Measurements from ENCODE around the gene CORO7.

Gene CORO7

DNA sequence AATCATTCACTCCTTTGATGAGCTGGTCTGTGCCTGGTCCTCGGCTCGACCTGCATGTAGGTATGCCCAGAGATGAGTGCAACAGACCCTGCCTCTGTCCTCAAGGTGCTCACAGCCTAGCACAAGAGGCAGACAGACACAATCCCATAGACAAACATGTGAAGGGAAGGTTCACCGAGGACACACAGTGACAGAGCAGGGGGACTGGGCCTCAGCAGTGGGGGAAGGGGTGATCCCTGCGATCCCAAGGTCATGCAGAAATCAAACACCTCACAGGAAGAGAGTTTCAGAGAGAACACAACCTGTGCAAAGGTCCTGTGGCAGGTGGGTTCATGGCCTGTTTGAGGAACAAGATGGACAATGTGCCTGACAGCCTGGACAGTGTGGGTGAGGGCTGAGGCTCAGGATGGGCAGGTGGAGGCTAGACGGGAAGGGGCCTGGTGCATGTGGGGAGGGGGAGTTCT lies 49.0 kb downstream of the CORO7 start:
- Histone ChIP-seq H3K27me3 (ENCODE audit: insufficient read depth, low read length) (no peaks in the 10 kb centered on the region), H3K4me3 (ENCODE audit: low read depth, low read length) (no peak overlapping the region), H3K36me3 (ENCODE audit: insufficient read depth, low read length) (no peaks in the 10 kb centered on the region), H3K79me2 (ENCODE audit: control insufficient read depth, insufficient read depth, low read length, unreplicated experiment) (peaks cover 8% of the 10 kb centered on the region), H2AFZ (ENCODE audit: low read length, unreplicated experiment) (no peak overlapping the region), H3K27ac (ENCODE audit: low read depth, low read length) (no peak overlapping the region), H3K4me1 (ENCODE audit: control insufficient read depth, insufficient read depth, low read length, unreplicated experiment) (peaks cover 34% of the 10 kb centered on the region)

DNA sequence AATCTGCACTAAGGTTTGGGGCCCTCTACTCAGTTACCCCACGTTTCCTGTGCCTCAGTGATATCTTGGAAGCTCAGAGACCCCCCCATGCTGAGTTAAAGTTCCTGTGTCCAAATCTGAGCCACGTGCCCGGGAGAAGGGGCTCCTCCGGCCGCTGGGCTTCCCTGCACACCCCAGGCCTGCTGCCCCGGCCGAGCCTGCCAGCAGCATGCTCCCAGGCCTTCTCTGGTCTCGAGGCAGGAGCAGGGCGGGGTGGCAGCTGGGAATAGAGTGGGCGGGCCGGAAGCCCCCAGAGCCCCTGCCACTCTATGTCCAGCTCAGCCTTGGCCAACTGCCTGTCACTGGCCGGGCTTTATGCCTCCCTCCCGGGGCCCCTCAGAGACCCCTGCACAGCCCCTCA lies 50.4 kb downstream of the CORO7 start:
- no peak overlapping the region for H3K27ac ChIP-seq (ENCODE audit: low read depth, low read length)
- H3K27me3 ChIP-seq (ENCODE audit: insufficient read depth, low read length) = no peaks in the 10 kb centered on the region
- no peaks in the 10 kb centered on the region for H3K79me2 ChIP-seq (ENCODE audit: control insufficient read depth, insufficient read depth, low read length, unreplicated experiment)
- H3K4me3 ChIP-seq (ENCODE audit: low read depth, low read length) = no peak overlapping the region
- no peaks in the 10 kb centered on the region for H3K36me3 ChIP-seq (ENCODE audit: insufficient read depth, low read length)
- H3K4me1 ChIP-seq (ENCODE audit: control insufficient read depth, insufficient read depth, low read length, unreplicated experiment) = peaks cover 29% of the 10 kb centered on the region
- no peak overlapping the region for H2AFZ ChIP-seq (ENCODE audit: low read length, unreplicated experiment)

DNA sequence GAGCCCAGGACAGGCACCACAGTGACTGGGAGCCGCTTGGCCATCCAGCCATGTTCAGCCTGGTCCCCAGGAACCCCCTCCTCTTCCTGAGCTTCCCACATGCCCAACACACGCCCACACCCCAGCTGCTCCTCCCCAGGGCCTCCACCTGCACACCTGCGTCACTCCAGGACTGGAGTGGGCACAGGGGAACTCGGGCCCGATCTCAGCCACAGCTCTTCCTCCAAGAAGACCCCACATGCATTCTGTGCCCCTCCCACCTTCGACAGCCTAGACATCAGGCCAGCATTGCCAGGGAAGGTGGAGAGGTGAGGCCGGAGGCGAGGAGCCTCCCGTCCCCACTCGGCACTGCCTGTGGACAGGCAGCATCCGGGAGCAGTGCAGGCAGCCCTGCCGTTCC lies 50.8 kb downstream of the CORO7 start:
- Histone ChIP-seq H3K4me3 (ENCODE audit: low read depth, low read length) (no peak overlapping the region), H3K36me3 (ENCODE audit: insufficient read depth, low read length) (no peaks in the 10 kb centered on the region), H3K27me3 (ENCODE audit: insufficient read depth, low read length) (no peaks in the 10 kb centered on the region), H3K79me2 (ENCODE audit: control insufficient read depth, insufficient read depth, low read length, unreplicated experiment) (no peaks in the 10 kb centered on the region), H2AFZ (ENCODE audit: low read length, unreplicated experiment) (no peak overlapping the region), H3K27ac (ENCODE audit: low read depth, low read length) (no peak overlapping the region), H3K4me1 (ENCODE audit: control insufficient read depth, insufficient read depth, low read length, unreplicated experiment) (peaks cover 25% of the 10 kb centered on the region)

DNA sequence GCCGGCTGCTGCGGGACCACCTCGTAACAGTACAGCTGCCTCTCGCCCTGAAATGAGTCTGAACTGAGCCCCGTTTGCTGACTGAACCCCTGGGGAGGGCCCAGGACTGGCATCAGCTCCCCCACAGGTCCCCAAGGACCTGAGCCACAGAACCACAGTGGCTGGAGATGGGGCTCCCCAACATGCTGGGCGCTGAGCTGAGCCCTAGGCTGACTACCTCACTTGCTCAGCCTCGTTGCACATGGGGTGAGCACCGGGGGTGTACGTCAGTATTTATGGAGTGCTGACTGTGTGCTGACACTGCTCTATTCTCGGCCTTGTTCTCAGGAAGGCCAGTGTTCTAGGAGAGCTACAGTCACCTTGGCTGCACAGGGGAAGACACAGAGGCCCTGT lies 51.4 kb downstream of the CORO7 start:
- no peak overlapping the region for H3K4me3 ChIP-seq (ENCODE audit: low read depth, low read length)
- H3K79me2 ChIP-seq (ENCODE audit: control insufficient read depth, insufficient read depth, low read length, unreplicated experiment) = no peaks in the 10 kb centered on the region
- no peaks in the 10 kb centered on the region for H3K36me3 ChIP-seq (ENCODE audit: insufficient read depth, low read length)
- peaks cover 19% of the 10 kb centered on the region for H3K4me1 ChIP-seq (ENCODE audit: control insufficient read depth, insufficient read depth, low read length, unreplicated experiment)
- no peak overlapping the region for H2AFZ ChIP-seq (ENCODE audit: low read length, unreplicated experiment)
- H3K27me3 ChIP-seq (ENCODE audit: insufficient read depth, low read length) = no peaks in the 10 kb centered on the region
- no peak overlapping the region for H3K27ac ChIP-seq (ENCODE audit: low read depth, low read length)

DNA sequence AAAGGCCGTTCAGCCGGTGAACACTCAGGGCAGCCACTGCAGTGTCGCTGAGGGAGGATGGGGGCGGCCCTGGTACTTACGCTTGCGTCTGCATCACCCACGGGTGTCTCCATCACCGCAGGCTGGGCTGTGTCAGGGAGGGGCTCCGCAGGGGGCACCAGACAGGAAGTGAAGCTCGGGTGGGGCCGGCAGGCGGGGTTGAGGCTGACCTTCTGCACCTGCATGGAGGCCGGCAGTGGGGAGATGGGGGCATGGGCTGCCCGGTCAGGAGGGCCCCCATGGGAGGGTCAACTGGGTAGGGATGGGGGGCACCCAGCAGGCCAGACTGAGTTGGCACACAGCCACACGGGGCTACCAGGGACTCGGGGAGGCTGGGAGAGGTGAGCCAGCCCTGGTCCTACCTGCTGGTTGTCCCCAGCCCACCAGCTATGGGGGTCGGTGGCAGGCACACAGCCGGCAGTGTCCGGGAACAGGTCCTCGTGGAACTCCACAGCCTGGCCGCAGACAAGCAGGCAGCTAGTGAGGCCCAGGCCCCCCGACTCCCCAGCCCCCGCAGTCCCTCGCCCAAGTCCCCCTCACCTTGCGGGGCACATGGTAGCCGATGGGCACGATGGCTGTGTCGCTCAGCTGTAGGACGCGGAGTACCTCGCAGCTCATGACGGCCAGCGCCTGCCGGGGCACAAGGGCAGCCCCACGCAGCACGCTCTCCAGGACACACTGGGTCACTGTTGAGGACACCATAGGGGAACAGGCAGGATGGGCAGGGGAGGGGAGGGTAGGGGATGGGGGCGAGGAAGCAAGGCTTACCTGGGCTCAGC lies 52.0 kb downstream of the CORO7 start:
- Histone ChIP-seq H2AFZ (ENCODE audit: low read length, unreplicated experiment) (no peak overlapping the region), H3K27me3 (ENCODE audit: insufficient read depth, low read length) (no peaks in the 10 kb centered on the region), H3K79me2 (ENCODE audit: control insufficient read depth, insufficient read depth, low read length, unreplicated experiment) (no peaks in the 10 kb centered on the region), H3K4me3 (ENCODE audit: low read depth, low read length) (no peak overlapping the region), H3K4me1 (ENCODE audit: control insufficient read depth, insufficient read depth, low read length, unreplicated experiment) (peaks cover 13% of the 10 kb centered on the region), H3K36me3 (ENCODE audit: insufficient read depth, low read length) (no peaks in the 10 kb centered on the region), H3K27ac (ENCODE audit: low read depth, low read length) (no peak overlapping the region)

DNA sequence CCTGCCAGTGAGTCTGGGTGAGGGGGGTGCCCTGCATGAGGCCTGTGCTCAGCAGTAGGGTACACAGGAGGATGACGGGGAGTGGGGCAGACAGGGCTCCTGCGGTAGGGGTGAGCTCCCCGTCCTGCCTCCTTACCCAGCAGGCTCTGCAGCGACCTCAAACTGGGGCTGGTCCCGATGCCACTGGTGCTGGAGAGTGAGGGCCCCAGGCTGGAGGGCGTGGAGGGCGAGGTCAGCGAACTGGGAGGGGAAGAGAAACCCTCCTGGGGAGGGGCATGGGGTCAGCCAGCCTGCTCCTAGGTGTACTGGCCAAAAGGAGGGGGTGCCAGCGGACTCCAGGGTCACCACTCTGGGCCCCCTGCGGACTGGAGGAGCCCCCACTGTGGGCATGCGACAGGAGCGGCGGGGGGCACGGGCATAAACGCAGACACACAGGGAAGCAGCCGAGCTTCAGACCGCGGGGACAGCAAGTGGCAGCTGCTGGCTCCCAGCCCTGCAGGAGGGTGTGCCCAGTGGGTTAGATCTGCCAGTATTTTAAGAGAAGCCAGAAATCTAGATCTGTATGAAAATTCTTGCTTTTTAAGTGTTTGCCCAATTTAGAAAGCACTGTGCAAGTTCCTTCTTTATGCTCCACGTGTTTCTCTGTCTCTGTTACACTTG lies 53.8 kb downstream of the CORO7 start:
- Histone ChIP-seq H2AFZ (ENCODE audit: low read length, unreplicated experiment) (no peak overlapping the region), H3K27me3 (ENCODE audit: insufficient read depth, low read length) (no peaks in the 10 kb centered on the region), H3K36me3 (ENCODE audit: insufficient read depth, low read length) (no peaks in the 10 kb centered on the region), H3K4me1 (ENCODE audit: control insufficient read depth, insufficient read depth, low read length, unreplicated experiment) (peaks cover 4% of the 10 kb centered on the region), H3K79me2 (ENCODE audit: control insufficient read depth, insufficient read depth, low read length, unreplicated experiment) (no peaks in the 10 kb centered on the region), H3K4me3 (ENCODE audit: low read depth, low read length) (no peak overlapping the region), H3K27ac (ENCODE audit: low read depth, low read length) (no peak overlapping the region)

DNA sequence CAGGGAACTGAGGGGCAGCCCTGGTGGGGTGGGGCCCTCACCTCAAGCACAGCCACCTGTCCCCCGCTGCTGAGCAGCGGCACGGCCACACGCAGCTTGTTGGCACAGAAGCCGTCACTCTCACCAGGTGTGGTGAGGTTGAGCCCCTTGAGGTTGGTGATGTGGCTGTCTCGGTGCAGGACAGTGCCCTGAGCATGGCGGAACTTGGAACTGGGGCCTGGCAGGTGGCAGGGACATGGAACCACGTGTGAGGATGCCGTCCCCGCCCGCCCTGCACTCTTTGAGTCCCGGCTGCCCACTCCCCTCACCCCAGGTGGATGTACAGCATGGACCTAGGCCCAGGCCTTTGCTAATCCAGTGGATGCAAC lies 54.5 kb downstream of the CORO7 start:
- Histone ChIP-seq H3K4me3 (ENCODE audit: low read depth, low read length) (no peak overlapping the region), H3K4me1 (ENCODE audit: control insufficient read depth, insufficient read depth, low read length, unreplicated experiment) (peaks cover 2% of the 10 kb centered on the region), H3K36me3 (ENCODE audit: insufficient read depth, low read length) (no peaks in the 10 kb centered on the region), H3K27ac (ENCODE audit: low read depth, low read length) (no peak overlapping the region), H2AFZ (ENCODE audit: low read length, unreplicated experiment) (no peak overlapping the region), H3K27me3 (ENCODE audit: insufficient read depth, low read length) (no peaks in the 10 kb centered on the region), H3K79me2 (ENCODE audit: control insufficient read depth, insufficient read depth, low read length, unreplicated experiment) (no peaks in the 10 kb centered on the region)

DNA sequence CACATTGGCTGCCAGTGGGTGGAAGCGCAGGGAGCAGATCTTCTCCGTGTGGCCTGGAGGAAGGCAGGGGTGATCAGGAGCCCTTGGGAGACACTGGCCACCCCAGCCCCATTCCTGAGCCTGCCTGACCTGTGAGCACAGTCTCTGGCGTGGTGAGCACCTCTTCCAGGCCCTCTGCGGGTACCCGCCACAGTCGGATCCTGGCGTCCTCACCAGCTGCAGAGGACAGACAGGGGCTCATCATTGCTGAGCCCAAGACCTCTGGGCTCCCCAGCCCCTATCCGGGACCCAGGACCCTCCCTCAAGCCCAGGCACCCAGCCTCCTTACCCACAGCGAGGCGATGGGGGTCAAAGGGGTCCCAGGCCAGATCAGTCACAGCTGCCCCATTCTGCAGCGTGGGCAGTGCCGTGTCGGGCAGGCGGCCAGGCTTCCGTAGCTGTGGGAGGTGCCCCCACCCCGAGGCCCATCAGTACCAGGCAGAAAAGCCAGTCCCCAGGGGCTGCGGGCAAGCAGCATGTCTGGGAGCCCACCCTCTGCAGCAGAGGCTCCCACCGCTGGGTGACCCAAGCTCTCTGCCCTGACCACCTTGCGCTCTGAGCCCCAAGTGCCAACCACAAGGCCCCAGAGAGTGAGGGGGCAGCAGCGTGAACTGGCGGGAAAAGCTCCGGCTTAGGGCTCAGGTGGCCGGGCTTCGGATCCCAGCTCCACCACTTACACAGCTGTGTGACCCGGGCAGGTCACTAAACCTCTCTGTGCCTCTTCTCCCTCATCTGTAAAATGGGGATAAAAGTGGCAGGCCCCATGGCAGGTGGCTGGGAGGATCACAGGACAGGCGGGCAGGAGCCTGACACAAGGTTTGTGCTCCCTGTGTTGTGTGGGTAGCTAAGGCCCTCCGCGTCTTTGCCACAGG lies 55.1 kb downstream of the CORO7 start:
- H3K27me3 ChIP-seq (ENCODE audit: insufficient read depth, low read length) = no peaks in the 10 kb centered on the region
- no peaks in the 10 kb centered on the region for H3K36me3 ChIP-seq (ENCODE audit: insufficient read depth, low read length)
- H3K27ac ChIP-seq (ENCODE audit: low read depth, low read length) = no peak overlapping the region
- no peak overlapping the region for H3K4me3 ChIP-seq (ENCODE audit: low read depth, low read length)
- no peaks in the 10 kb centered on the region for H3K79me2 ChIP-seq (ENCODE audit: control insufficient read depth, insufficient read depth, low read length, unreplicated experiment)
- no peak overlapping the region for H2AFZ ChIP-seq (ENCODE audit: low read length, unreplicated experiment)
- H3K4me1 ChIP-seq (ENCODE audit: control insufficient read depth, insufficient read depth, low read length, unreplicated experiment) = no peaks in the 10 kb centered on the region

DNA sequence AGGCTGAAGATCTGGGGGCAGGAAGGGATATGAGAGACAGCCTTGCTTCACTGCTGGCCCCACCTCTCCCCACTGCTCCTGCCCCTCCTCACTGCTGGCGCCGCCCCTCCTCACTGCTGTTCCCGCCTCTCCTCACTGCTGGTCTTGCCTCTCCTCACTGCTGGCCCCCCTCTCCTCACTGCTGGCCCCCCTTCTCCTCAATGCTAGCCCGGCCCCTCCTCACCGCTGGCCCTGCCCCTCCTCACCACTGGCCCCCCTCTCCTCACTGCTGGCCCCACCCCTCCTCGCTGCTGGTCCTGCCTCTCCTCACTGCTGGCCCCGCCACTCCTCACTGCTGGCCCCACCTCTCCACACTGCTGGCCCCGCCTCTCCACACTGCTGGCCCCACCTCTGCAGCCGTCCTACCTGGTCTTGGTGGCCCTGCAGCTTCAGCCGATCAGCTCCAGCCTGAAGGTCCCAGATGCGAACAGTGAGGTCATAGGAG lies 55.8 kb downstream of the CORO7 start:
- no peaks in the 10 kb centered on the region for H3K4me1 ChIP-seq (ENCODE audit: control insufficient read depth, insufficient read depth, low read length, unreplicated experiment)
- no peak overlapping the region for H3K4me3 ChIP-seq (ENCODE audit: low read depth, low read length)
- H3K36me3 ChIP-seq (ENCODE audit: insufficient read depth, low read length) = no peaks in the 10 kb centered on the region
- no peak overlapping the region for H3K27ac ChIP-seq (ENCODE audit: low read depth, low read length)
- H2AFZ ChIP-seq (ENCODE audit: low read length, unreplicated experiment) = no peak overlapping the region
- H3K79me2 ChIP-seq (ENCODE audit: control insufficient read depth, insufficient read depth, low read length, unreplicated experiment) = no peaks in the 10 kb centered on the region
- no peaks in the 10 kb centered on the region for H3K27me3 ChIP-seq (ENCODE audit: insufficient read depth, low read length)

DNA sequence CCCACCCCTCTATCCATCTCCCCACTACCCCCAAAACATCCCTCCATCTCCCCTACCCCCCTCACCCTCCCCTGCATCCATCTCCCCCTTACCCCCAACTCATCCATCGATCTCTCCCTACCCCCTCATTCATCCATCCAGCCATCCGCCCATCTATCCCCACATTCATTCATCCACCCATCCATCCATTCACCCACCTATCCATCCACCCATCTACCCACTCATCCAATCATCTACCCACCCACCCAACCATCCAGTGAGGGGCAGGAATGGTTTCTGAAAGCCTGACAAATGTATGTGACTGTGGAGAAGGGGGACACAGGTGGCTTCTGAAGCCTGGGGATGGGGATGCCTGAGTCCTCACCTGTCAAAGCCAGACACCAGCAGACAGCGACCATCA lies 56.5 kb downstream of the CORO7 start:
- no peak overlapping the region for H3K4me3 ChIP-seq (ENCODE audit: low read depth, low read length)
- no peaks in the 10 kb centered on the region for H3K27me3 ChIP-seq (ENCODE audit: insufficient read depth, low read length)
- H3K36me3 ChIP-seq (ENCODE audit: insufficient read depth, low read length) = no peaks in the 10 kb centered on the region
- H3K79me2 ChIP-seq (ENCODE audit: control insufficient read depth, insufficient read depth, low read length, unreplicated experiment) = no peaks in the 10 kb centered on the region
- no peaks in the 10 kb centered on the region for H3K4me1 ChIP-seq (ENCODE audit: control insufficient read depth, insufficient read depth, low read length, unreplicated experiment)
- no peak overlapping the region for H3K27ac ChIP-seq (ENCODE audit: low read depth, low read length)
- no peak overlapping the region for H2AFZ ChIP-seq (ENCODE audit: low read length, unreplicated experiment)

Measured in ACC112 (cell line).